CD4-positive, alpha-beta T cell treated with Interleukin-6 at 100 ng/mL for 8 hours (primary cell): ENCODE results near the gene KLF13.

Experiments used
- DNase-seq: peaks from one replicate; pipeline ENCODE4 v3.0.0-alpha.2; 2020; ENCODE audit warnings: mixed read lengths, low spot score

The KLF13 gene

DNA sequence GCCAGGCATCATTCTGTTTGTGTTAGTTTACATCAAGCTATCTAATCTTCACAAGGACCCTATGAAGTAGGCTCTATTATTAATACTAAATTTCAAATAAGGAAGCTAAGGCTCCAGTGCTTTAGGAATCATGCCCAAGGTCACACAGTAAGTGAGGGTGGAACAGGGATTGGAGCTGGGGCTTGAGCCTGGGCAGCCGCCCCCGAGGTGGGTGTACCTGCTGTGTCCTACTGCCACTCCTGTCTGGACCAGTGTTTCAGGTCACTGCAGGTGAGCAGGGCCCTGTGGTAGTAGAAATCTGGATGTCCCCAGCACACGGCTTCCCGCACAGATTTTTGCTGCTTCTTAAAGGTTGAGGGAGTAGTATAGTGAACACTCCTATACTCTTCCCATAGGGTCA lies 6.5 kb downstream of the KLF13 start:
- DNase-seq, result no peak

GRCh38 chr15:31333820-31334219 lies 7.2 kb downstream of the KLF13 start:
- no peak for DNase-seq

GRCh38 chr15:31335989-31336592 lies 9.5 kb downstream of the KLF13 start:
- DNase-seq, result no peak

GRCh38 chr15:31336593-31337295 lies 10.1 kb downstream of the KLF13 start:
- DNase-seq, result no peak

DNA sequence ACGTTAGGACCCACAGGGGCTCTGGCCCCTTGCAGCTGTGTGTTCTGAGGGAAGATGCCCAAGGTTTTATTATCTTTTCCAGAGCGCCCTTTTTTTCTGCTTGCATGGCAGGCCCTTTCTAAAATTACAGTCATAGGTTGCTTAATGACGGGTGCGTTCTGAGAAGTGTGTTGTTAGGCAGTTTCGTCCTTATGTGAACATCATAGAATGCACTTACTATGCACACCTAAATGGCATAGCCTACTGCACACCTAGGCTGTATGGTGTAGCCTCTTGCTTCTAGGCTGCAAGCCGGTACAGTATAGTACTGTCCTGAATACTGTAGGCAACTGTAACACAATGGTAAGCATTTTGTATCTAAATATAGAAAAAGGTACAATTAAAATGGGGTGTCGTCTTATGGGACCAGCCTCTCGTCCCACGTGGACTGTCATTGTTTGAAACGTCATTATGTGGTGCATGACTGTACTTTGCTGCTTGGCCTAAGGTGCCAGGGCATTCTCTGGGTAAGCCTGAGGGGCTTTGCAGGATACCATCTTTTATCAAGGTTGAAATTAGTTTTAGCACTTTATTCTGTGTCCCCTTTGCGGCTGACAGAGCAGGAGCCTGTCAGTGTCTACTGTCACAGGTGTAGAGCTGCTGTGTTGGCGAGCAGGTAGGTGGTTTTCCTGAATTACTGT lies 10.9 kb downstream of the KLF13 start:
- DNase-seq, result no peak

DNA sequence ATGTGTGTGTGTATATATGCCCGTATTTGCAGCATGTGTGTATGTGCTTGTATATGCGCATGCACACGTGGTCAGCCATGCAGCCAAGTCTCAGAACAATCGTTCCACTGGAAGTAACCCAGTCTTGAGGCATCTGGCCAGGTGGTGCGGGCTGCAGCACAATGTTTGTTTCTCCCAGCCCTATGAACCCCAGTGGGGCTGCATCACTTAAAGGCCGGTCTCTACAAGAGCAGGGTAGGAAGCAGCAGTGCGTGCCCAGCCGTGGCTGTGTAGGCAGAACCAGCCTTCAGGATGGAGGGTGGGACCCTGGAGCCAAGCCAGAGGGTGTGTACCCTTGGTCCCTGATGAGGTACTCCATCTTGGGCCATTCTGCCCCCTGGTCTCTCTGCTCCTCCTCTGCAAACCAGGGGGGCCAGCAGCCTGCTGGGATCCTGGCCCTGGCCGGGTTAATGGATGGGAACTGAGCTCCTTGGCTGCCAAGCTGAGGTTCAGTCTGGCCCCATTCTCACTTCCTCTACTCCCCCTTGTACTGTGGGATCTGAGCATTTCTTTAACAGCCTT lies 11.8 kb downstream of the KLF13 start:
- DNase-seq, result no peak

DNA sequence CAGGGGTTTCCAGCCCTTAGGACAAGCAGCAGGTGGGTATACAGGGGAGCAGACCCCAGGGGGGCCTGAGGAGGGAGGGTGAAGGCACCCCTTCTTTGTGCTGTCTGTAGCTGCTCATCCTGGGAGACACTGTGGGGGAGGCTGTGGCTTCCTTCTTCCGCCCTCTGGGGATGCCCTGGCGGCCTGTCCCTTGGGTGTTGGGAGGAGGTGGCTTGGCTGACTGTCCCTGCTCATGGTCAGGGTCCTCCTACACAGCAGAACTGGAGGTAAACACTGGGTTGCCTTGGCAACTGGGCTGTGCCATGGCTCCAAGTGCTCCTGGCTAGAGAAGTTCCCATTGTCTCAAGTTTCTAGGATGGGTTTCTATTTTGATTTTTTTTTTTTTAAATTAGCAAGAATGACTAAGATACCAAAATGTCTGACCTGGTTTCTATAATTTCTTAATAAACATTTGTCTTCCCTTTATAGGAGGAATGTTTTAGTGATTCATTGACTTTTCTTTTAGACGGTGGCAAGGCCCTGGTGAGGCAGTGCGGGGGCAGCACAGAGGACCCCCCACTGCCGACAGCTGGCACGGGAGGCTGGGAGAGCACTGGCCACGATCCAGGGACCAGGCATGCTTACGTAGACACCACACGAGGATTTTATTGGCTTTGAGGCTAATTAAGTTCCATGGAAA lies 12.4 kb downstream of the KLF13 start:
- DNase-seq, result no peak

DNA sequence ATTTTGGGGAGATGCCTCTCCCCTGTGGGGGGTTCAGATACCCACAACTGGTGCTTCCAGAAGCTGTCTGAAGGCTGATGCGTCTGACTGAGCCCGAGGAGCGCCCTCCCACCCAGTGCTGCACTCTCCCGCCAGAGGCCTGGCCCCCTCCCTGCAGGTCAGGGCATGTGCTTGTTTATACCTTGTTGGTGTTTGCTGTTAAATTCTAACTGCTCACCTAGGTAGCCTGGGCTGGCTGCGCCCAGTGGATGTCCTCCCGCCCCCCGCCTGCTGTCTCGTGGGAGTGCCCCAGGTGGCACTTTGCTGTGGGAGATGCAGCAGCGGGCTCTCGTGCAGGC lies 12.9 kb downstream of the KLF13 start:
- no peak for DNase-seq

DNA sequence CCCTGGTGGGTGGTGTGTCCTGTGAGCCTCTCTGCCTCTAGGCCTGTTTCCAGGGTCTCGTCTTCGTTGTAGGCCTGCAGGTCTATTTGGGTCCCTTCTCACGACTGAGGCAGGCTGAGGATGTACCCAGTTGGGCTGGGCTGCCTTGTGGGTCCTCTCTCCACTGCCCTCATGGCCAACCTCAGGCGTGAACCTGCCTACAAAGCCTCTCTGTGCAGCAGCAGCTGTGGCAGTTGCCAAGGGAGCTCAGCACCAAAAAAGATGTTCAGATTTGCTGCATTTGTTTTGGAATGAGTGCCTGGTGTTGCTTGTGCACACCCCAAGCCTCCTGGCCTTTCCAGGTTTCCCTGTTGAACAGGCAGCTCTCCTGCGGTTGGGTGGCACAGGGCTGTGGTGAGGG lies 13.4 kb downstream of the KLF13 start:
- no peak for DNase-seq

- no peak for DNase-seq
These were observed 14.0 kb downstream of the KLF13 start for GRCh38 chr15:31340592-31340991.

DNA sequence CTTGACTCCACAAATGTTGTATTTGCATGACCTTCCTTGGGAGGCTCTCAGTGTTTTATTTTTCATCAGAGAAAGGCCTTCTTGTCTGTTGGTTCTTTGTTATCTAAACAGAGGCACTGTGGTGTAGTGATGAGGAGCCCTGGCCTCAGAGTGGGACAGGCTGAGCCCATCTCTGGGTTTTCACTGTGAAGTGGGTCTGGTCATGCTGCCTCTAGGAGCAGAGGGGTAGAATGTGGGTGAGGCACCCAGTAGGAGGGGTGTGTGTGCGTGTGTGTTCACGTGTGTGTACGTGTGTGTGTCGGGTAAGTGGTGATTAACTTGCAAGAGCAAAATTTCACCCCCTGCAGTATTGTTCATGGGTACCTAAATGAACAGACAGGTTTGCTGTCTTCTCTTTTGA lies 14.4 kb downstream of the KLF13 start:
- DNase-seq, result no peak

DNA sequence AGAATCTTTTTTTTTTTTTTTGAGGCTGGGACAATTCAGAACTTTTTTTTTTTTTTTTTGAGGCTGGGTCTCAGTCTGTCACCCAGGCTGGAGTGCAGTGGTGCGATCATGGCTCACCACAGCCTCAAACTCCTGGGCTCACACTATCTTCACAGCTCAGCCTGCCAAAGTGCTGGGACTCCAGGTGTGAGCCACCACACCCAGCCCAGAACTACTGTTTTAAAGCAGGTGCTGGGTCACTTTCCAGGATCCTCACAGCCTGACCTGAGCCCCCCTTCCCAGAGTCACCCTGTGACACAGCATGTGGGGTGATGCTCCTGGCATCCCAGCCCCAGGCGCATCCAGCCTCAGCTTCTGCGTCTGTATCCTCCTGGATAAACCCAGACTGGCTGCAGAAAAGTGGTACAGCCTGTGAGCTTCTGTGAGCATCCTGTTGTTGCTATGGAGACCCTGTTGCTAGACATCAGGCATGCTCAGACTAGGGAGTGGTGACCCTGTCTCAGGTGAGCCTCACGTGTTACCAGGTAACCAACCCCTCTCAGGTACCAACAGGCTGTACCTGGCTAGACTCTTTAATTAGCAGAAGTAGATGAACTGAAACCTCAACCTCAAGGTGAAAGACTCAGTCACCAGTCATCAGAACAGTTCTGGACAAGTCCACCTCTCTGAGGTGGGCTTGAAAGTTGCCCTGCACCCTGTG lies 15.0 kb downstream of the KLF13 start:
- no peak for DNase-seq

DNA sequence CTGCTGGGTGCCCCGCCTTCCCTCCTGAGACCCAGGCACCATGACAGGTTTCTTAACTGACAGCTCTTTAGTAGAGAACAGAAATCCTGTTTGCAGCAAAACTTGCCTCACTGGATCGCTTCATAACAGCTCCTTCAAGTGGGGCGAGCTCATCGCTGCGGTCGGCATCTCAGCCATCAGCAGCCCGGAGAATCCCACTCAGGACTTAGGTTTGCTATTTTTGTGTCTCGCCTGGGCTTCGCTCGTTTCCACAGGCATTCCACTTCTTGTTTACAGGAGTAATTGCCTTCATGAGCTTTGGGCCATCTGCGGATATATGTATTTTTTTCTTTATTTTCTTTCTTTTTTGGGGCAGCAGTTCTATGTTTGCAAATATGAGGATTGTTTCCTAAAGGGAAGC lies 15.7 kb downstream of the KLF13 start:
- no peak for DNase-seq

GRCh38 chr15:31342781-31343626 lies 16.4 kb downstream of the KLF13 start:
- no peak for DNase-seq

- no peak for DNase-seq
These were observed 17.2 kb downstream of the KLF13 start for GRCh38 chr15:31343831-31344230.

- DNase-seq, result no peak
These were observed 17.6 kb downstream of the KLF13 start for GRCh38 chr15:31344266-31344665.

DNA sequence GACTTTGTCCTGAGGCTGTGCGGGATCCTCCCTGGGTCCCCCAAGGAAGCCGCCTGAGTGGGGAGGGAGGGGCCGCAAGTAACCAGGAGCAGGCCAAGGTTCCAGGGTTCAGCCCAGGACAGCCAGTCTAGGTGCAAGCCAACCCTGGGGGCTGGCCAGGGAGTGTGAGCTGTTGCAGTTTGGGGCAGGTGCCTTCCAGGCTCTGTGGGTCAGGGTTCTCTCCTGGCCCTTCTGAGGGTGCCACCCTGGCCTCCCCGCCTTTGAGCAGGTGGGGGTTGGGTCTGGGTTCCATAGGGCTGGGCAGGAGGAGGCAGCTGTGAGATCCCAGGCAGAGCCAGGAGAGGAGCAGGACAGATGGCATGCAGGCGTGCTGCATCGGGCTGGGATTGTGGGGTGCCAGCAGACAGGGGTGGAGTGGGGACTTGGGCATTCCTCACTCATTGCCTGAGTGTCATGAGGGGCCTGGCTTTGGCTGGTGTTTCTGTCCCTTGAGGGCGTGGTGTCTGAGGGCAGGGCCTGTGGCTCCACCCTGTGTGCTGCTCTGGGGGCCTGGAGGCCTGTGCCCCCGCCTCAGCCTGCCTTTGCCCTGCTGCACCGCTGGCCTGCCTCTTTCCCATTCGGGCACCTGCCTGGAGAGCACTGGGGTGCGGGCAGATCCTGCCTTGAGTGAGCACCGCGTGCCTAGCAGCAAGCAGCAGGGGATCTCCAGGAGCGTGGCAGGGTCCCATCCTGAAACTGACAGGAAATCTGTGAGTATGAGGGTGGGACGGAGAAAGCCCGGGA lies 18.4 kb downstream of the KLF13 start:
- no peak for DNase-seq

- no peak for DNase-seq
These were observed 19.2 kb downstream of the KLF13 start for GRCh38 chr15:31345606-31346366.

DNA sequence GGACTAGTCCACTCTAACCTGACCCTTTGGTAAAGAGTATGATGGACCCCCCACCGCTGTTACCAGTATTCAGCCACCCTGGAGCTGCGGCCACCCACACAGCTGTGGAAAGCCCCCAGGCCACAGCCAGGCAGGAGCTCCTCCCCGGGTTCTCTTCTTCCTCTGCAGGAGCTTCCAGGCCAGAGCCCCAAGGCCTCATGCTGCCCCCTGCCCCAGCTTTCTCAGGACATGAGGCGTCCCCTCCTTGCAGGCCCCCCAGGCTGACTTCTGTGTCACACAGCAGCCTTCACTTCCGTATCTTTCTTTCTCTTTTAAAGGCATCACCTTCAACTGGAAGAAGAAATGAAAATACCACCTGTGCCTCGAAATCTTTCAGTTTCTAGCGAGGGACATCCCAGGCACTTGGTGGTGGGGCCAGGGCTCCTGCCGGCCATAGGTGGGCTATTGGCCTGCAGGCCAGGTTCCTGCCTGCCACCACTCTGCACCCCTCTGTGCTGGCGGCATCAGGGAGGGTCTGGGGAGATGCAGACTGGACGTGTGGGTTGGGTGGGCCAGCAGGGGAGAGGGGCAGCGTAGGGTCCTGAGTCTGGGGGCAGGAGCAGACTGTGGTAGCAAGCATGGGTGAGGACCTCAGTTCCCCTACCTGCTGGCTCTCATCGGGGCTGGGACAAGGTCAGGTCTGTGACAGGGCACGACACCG lies 19.9 kb downstream of the KLF13 start:
- no peak for DNase-seq
